ENCODE measurements around the gene POC1A. TPM values are rescaled to one million over a fixed set of nuclear protein-coding genes. Genes with fewer than 3 reads are reported as not detected.

Gene POC1A
- total RNA-seq, 1 donor from 2014 or later: 4.7 TPM

- DNase-seq (ENCODE audit: low read depth): no peak
- TF ChIP-seq, protein P1, sequence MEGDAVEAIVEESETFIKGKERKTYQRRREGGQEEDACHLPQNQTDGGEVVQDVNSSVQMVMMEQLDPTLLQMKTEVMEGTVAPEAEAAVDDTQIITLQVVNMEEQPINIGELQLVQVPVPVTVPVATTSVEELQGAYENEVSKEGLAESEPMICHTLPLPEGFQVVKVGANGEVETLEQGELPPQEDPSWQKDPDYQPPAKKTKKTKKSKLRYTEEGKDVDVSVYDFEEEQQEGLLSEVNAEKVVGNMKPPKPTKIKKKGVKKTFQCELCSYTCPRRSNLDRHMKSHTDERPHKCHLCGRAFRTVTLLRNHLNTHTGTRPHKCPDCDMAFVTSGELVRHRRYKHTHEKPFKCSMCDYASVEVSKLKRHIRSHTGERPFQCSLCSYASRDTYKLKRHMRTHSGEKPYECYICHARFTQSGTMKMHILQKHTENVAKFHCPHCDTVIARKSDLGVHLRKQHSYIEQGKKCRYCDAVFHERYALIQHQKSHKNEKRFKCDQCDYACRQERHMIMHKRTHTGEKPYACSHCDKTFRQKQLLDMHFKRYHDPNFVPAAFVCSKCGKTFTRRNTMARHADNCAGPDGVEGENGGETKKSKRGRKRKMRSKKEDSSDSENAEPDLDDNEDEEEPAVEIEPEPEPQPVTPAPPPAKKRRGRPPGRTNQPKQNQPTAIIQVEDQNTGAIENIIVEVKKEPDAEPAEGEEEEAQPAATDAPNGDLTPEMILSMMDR (IDR thresholded peaks at IDR 0.05; ENCODE audit: insufficient read depth, low read length, poor library complexity, severe bottlenecking): no peak
- Histone ChIP-seq H3K36me3 (ENCODE audit: control insufficient read depth, insufficient read depth, low read length) (no peaks in the 10 kb centered on the region), H3K4me3 (ENCODE audit: low read depth, low read length) (no peak overlapping the region), H3K27me3 (ENCODE audit: control insufficient read depth, insufficient read depth, low read length) (peaks cover 4% of the 10 kb centered on the region)
These were observed 22.0 kb upstream of the POC1A start for GRCh38 chr3:52176180-52176752.

DNA sequence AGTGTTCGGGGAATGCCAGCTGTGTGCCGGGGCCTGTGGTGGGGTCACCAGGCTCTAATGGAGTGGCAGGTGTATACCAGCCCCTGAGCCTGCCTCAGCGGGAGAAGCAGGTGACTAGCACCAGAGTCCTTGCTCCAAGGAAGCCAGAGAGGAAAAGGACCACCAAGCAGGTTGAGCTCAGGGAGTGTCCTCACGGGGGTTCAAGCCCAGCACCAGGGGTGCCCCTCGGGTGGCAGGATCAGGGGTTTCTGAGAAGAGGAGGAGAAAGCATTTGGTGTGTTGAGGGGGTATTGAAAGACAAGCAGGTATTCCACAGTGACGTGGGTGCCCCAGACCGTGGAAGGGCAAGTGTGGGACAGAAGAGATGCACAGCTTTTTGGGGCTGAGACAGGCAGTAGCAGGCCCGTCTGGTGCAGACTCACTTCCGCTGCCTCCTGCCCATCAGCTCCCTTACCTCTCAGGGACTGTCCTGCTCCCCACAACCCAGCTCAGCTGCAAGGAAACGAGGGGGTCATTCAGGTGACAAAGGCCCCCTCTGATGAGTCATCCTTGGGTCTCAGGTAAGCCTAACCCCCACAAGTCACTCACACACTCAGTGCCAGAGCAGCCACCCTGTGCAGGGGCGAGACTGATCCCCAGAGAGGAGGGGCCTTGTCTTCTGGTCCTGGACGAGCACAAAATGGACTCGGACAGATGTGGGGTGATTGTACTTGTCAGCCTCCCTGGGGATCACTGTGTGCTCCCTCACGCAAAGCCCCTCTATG is 21.4 kb upstream of the POC1A start:
- DNase-seq (ENCODE audit: low read depth): no peak

DNA sequence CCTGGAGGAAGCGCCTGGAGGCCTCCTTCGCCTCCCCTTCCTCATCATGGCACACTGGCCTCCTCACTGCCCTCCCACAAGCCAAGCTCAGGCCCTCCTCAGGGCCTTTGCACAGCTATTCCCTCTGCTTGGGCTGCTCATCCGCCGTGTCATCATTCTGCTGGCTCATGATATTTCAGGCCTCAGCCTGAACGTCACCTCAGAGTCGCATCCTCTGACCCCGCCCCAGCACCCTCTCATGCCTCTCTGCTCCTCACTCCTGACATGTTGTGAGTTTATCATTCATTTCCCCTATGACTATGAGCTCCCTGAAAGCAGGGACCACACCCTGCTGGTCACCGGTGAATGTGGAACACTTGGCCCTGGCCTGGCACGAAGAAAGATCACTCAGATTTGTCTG is 20.7 kb upstream of the POC1A start:
- Histone ChIP-seq H3K27me3 (ENCODE audit: control insufficient read depth, insufficient read depth, low read length) (peaks cover 4% of the 10 kb centered on the region), H3K36me3 (ENCODE audit: control insufficient read depth, insufficient read depth, low read length) (no peaks in the 10 kb centered on the region), H3K4me3 (ENCODE audit: low read depth, low read length) (no peak overlapping the region)
- DNase-seq (ENCODE audit: low read depth): no peak
- TF ChIP-seq, protein P1 (IDR thresholded peaks at IDR 0.05; ENCODE audit: insufficient read depth, low read length, poor library complexity, severe bottlenecking): no peak

More for the DNA sequence above, 21.4 kb upstream of the POC1A start:
- Histone ChIP-seq H3K4me3 (ENCODE audit: low read depth, low read length) (no peak overlapping the region), H3K36me3 (ENCODE audit: control insufficient read depth, insufficient read depth, low read length) (no peaks in the 10 kb centered on the region), H3K27me3 (ENCODE audit: control insufficient read depth, insufficient read depth, low read length) (peaks cover 4% of the 10 kb centered on the region)
- TF ChIP-seq, protein P1 (IDR thresholded peaks at IDR 0.05; ENCODE audit: insufficient read depth, low read length, poor library complexity, severe bottlenecking): no peak

DNA sequence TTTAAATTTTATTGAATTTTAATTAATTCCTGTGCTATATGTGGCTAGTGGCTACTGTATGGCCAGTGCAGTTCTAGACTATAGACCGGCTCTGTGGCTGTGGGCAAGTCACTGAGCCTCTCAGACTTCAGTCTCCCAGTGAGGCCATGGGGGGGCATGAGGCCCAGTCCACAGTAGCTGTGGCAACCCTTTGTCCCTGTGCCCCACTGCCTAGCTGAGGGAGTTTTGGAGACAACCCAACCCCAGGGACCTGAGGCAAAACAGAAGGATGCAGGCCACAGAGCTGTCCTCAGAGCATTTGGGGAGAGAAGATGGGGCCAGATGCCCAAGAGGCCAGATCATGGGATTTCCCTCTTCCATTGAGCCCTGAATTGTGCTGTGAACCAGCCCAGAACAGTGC is 18.9 kb upstream of the POC1A start:
- TF ChIP-seq, protein P1 (IDR thresholded peaks at IDR 0.05; ENCODE audit: insufficient read depth, low read length, poor library complexity, severe bottlenecking): no peak
- Histone ChIP-seq H3K27me3 (ENCODE audit: control insufficient read depth, insufficient read depth, low read length) (no peaks in the 10 kb centered on the region), H3K4me3 (ENCODE audit: low read depth, low read length) (no peak overlapping the region), H3K36me3 (ENCODE audit: control insufficient read depth, insufficient read depth, low read length) (no peaks in the 10 kb centered on the region)
- DNase-seq (ENCODE audit: low read depth): no peak

DNA sequence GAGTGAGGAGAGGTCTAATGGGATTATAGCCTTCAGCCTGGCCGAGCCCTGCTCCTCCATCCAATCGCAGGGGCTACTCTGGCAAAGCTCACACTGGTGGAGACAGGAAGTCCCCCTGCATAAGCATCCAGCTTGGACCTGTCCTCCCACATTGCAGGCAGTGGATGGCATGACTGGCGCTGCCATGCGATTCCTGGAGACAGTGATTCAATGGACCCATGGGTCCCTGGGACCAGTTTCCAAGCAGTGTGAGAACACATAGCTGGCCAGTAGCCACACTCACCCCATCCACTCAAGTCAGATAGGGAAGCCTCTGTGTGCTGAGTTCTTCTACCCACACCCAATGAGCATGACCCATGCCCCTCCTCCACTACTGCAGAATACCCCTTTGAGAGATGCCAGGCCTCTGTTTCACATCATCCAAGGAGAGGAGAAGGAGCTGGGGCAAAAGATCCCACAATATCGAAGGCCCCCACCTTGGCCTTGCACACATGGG is 18.1 kb upstream of the POC1A start:
- Histone ChIP-seq H3K36me3 (ENCODE audit: control insufficient read depth, insufficient read depth, low read length) (no peaks in the 10 kb centered on the region), H3K27me3 (ENCODE audit: control insufficient read depth, insufficient read depth, low read length) (no peaks in the 10 kb centered on the region), H3K4me3 (ENCODE audit: low read depth, low read length) (no peak overlapping the region)
- TF ChIP-seq, protein P1 (IDR thresholded peaks at IDR 0.05; ENCODE audit: insufficient read depth, low read length, poor library complexity, severe bottlenecking): no peak
- DNase-seq (ENCODE audit: low read depth): no peak
